ENCODE measurements around the gene ENOX1.

ENOX1 gene

GRCh38 chr13:43239275-43239840 lies 547.4 kb downstream of the ENOX1 start:
- ChIA-PET POLR2A (no interaction called here), CTCF (no interaction called here)
- TF ChIP-seq, protein P1, sequence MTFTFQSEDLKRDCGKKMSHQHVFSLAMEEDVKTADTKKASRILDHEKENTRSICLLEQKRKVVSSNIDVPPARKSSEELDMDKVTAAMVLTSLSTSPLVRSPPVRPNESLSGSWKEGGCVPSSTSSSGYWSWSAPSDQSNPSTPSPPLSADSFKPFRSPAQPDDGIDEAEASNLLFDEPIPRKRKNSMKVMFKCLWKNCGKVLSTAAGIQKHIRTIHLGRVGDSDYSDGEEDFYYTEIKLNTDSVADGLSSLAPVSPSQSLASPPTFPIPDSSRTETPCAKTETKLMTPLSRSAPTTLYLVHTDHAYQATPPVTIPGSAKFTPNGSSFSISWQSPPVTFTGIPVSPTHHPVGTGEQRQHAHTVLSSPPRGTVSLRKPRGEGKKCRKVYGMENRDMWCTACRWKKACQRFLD (tag by site-specific recombination; IDR thresholded peaks at IDR 0.05), result no peak
- TF ChIP-seq ZNF768 (tag by site-specific recombination; IDR thresholded peaks at IDR 0.05) (no peak), ZNF837 (tag by site-specific recombination; IDR thresholded peaks at IDR 0.05) (no peak), ZNF548 (tag by site-specific recombination; IDR thresholded peaks at IDR 0.05) (no peak), ZNF629 (tag by site-specific recombination; IDR thresholded peaks at IDR 0.05) (no peak), WT1 (tag by site-specific recombination; IDR thresholded peaks at IDR 0.05) (no peak)
- no peaks in the 10 kb centered on the region for H3K36me3 ChIP-seq (ENCODE audit: control insufficient read depth in 2 of 2, insufficient read depth in 1 of 2, low read length in 2 of 2)
- no peaks in the 10 kb centered on the region for H3K9me3 ChIP-seq (ENCODE audit: control insufficient read depth, insufficient read depth, low read depth, low read length)
- no peak overlapping the region for H3K4me3 ChIP-seq (ENCODE audit: low read depth, low read length)
- no peak overlapping the region for H3K27ac ChIP-seq (ENCODE audit: extremely low read depth, low read depth, low read length)
- H3K4me1 ChIP-seq (ENCODE audit: control insufficient read depth, insufficient read depth, low read length), result no peaks in the 10 kb centered on the region

- no peaks in the 10 kb centered on the region for H3K36me3 ChIP-seq (ENCODE audit: control insufficient read depth in 2 of 2, insufficient read depth in 1 of 2, low read length in 2 of 2)
- CTCF ChIA-PET, result no interaction called here
- POLR2A ChIA-PET, result no interaction called here
- no peak overlapping the region for H3K4me3 ChIP-seq (ENCODE audit: low read depth, low read length)
- TF ChIP-seq ZNF302 (tag by site-specific recombination; IDR thresholded peaks at IDR 0.05; ENCODE audit: low read depth) (no peak), ZFP37 (tag by site-specific recombination; IDR thresholded peaks at IDR 0.05) (no peak), ZFP69B (tag by site-specific recombination; IDR thresholded peaks at IDR 0.05) (no peak)
- no peaks in the 10 kb centered on the region for H3K4me1 ChIP-seq (ENCODE audit: control insufficient read depth, insufficient read depth, low read length)
- no peaks in the 10 kb centered on the region for H3K9me3 ChIP-seq (ENCODE audit: control insufficient read depth, insufficient read depth, low read depth, low read length)
- no peak overlapping the region for H3K27ac ChIP-seq (ENCODE audit: extremely low read depth, low read depth, low read length)
Observed at GRCh38 chr13:43238341-43239083, 548.3 kb downstream of the ENOX1 start.

DNA sequence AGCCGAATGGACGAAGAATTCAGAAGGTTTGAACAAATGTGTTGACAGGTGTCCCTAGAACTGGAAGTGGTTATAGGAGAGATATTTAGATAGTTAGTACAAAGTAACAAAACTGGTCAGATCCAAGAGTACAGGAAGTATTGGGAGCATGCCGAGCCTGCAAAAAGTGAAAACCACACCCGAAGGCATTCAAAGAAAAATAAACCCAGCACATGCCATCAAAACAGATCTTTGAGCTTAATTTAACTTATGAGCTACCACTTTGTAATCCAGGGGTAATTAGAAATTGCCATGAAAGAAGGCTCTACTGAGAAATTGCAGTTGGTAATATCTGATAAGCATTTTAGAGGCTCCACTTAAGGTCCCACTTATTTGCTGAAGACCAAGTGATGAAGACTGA lies 549.2 kb downstream of the ENOX1 start:
- CTCF ChIA-PET, result no interaction called here
- POLR2A ChIA-PET, result no interaction called here
- TF ChIP-seq, protein P2, sequence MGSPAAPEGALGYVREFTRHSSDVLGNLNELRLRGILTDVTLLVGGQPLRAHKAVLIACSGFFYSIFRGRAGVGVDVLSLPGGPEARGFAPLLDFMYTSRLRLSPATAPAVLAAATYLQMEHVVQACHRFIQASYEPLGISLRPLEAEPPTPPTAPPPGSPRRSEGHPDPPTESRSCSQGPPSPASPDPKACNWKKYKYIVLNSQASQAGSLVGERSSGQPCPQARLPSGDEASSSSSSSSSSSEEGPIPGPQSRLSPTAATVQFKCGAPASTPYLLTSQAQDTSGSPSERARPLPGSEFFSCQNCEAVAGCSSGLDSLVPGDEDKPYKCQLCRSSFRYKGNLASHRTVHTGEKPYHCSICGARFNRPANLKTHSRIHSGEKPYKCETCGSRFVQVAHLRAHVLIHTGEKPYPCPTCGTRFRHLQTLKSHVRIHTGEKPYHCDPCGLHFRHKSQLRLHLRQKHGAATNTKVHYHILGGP (tag by site-specific recombination; IDR thresholded peaks at IDR 0.05), result no peak
- TF ChIP-seq KLF9 (tag by site-specific recombination; IDR thresholded peaks at IDR 0.05; ENCODE audit: low read depth) (no peak), MEIS1 (CRISPR knock-in tag; IDR thresholded peaks at IDR 0.05; ENCODE audit: borderline replicate concordance) (no peak), ZNF530 (tag by site-specific recombination; IDR thresholded peaks at IDR 0.05; ENCODE audit: low read depth) (no peak), SP2 (tag by site-specific recombination; IDR thresholded peaks at IDR 0.05) (no peak), PRDM1 (tag by site-specific recombination; IDR thresholded peaks at IDR 0.05) (no peak), ZNF311 (tag by site-specific recombination; IDR thresholded peaks at IDR 0.05; ENCODE audit: borderline replicate concordance) (no peak), ZNF501 (tag by site-specific recombination; IDR thresholded peaks at IDR 0.05) (no peak), ZNF239 (tag by site-specific recombination; IDR thresholded peaks at IDR 0.05) (no peak), ZNF354C (tag by site-specific recombination; IDR thresholded peaks at IDR 0.05; ENCODE audit: borderline replicate concordance, low read depth) (no peak), ZNF214 (tag by site-specific recombination; IDR thresholded peaks at IDR 0.05; ENCODE audit: borderline replicate concordance) (no peak)
- Histone ChIP-seq H3K4me1 (ENCODE audit: control insufficient read depth, insufficient read depth, low read length) (no peaks in the 10 kb centered on the region), H3K27ac (ENCODE audit: extremely low read depth, low read depth, low read length) (no peak overlapping the region), H3K4me3 (ENCODE audit: low read depth, low read length) (no peak overlapping the region), H3K36me3 (ENCODE audit: control insufficient read depth in 2 of 2, insufficient read depth in 1 of 2, low read length in 2 of 2) (no peaks in the 10 kb centered on the region), H3K9me3 (ENCODE audit: control insufficient read depth, insufficient read depth, low read depth, low read length) (no peaks in the 10 kb centered on the region)

All from HEK293 (cell line).